GM21367 (cell line): Measurements from ENCODE around the gene BHMT.

ENCODE experiments used
- ATAC-seq: cut with Tn5 transposase; IDR thresholded peaks from one replicate; pipeline ENCODE4 v1.9.1; 2021; ENCODE audit not compliant: unreplicated experiment

BHMT gene, protein sequence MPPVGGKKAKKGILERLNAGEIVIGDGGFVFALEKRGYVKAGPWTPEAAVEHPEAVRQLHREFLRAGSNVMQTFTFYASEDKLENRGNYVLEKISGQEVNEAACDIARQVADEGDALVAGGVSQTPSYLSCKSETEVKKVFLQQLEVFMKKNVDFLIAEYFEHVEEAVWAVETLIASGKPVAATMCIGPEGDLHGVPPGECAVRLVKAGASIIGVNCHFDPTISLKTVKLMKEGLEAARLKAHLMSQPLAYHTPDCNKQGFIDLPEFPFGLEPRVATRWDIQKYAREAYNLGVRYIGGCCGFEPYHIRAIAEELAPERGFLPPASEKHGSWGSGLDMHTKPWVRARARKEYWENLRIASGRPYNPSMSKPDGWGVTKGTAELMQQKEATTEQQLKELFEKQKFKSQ

GRCh38 chr5:79111387-79111959 lies at the start of gene BHMT:
Gene BHMT (plus strand): TSS chr5:79111809. CDS start chr5:79111886, 77 bp downstream.
- ATAC-seq = no peak

DNA sequence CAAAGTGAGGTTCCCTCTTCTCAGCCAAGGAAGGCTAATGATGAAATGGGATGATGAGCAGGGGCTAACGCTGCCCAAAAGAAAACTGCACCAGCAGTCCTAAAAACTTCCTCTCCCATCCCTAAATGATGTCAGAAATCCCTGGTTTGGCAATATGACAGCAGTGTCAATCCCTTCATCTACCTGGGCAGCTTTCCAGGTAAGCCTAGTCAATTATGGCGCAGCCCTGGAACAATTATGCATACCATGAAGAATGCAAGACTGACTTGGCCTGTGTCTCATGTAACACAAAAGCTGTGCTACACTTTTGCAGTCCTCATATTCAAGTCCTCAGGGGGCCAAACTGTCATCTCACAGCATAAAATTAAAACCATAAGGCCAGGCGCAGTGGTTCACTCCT lies 49.2 kb upstream of the BHMT start:
- ATAC-seq = no peak

DNA sequence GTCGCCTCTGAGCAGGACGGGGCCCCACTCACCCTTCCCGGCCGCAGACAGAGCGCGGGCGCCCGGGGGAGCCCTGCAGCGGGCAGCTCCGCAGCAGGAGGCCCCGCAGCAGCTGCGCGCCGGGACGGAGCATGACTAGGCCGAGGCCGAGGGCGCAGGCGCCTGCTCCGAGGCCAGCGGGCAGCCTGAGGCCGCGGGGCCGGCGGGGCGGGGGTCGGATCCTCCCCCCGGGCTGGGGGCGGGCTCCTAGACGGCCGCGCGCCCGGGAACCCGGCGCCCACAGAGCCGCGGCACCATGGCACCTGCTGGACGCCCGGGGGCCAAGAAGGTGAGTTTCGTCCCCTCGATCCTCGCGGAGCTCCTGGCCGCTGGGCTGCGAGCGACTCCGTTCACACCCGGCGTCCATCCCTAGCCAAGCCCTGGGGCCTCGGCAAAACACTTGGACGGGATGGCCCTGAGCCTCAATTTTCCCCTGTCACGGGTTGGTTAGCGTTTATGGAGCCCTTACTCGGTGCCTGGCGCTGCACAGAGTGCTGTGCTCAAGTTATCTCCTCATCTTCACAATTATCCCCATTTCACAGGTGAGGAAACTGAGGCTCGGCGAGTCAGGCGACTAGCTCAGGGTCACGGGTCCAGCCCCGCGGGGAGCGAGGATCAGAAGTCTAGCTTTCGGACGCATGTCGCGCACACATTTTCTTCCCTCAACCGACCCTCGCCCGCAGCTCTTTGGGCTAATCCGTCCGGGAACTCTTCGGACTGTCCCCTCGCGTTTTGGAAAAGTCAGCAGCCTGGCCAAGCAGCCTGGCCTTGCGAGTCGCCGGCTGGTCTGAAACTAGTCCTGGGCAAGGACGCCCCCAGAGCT lies 41.9 kb upstream of the BHMT start, which contains the start of the genes BHMT2 and DMGDH:
TSS of gene BHMT2 (plus strand) at position 280 of the 862 bp plus-strand sequence. CDS start at position 296, 16 bp downstream.
TSS of gene DMGDH (minus strand) at position 187 of the 862 bp plus-strand sequence. CDS start at position 133, 54 bp downstream.
- no peak for ATAC-seq

DNA sequence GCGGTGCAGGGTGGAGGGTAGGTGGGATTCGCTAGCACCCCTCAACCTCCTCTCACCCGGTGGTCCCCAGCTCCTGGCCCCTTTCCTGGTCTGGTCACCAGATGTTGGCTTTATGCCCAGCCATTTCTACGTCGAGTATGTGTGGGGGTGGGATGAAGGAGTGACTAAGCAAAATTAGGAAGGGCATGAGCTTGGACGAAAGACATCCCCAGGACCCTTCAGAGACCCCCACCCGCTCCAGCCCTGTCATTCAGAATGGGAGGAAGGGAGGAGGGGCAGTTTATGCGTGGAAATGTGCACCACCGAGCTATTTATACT lies 41.3 kb upstream of the BHMT start:
- ATAC-seq = no peak

GRCh38 chr5:79074641-79075040 lies 37.0 kb upstream of the BHMT start:
- no peak for ATAC-seq

- no peak for ATAC-seq
Measured at GRCh38 chr5:79075646-79076426, 35.8 kb upstream of the BHMT start.

GRCh38 chr5:79076819-79077218 lies 34.8 kb upstream of the BHMT start:
- no peak for ATAC-seq

- ATAC-seq = no peak
Measured at GRCh38 chr5:79077680-79078365, 33.8 kb upstream of the BHMT start.

DNA sequence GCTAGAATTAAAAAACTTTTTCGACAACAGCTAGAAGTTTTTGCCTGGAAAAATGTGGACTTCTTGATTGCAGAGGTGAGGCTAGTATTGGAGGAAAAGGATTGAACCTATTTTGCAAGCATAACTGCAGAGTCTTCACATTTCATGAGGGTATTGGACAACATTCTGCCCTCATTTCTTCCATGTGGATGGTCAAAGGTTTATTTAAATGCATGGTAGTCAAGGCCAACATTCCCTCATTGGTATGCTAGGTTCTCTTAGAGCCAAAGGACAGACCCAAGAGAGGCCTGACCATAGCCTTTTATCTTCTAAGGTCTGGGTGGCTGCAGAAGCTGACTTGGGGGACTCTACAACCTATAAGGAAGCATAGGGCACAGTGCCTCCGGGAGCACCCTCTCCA lies 30.8 kb upstream of the BHMT start:
- ATAC-seq = no peak

- ATAC-seq = no peak
Measured at GRCh38 chr5:79081779-79082178, 29.8 kb upstream of the BHMT start.

GRCh38 chr5:79086116-79086515 lies 25.5 kb upstream of the BHMT start:
- ATAC-seq = no peak

GRCh38 chr5:79088507-79088906 lies 23.1 kb upstream of the BHMT start:
- ATAC-seq = no peak

GRCh38 chr5:79091064-79091463 lies 20.5 kb upstream of the BHMT start:
- ATAC-seq = no peak

DNA sequence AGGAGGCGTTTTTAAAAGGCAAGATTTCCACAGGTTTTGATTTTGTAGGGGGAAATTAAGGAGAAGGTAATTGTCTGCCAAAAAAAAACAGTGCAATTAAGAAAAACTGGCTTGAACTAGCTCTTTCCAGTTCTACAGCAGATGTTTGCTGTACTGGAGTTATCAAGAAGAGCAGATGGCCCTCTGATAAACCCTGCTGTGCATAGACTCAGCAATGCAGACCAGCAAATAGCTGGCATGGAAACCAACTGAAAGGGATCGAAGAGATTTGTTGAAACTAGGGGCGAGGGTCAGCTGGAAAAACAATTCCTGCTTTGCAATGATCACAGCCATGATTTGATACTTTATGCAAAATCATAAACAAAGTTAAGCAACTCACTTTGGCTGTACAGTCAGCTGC lies 17.8 kb upstream of the BHMT start:
- ATAC-seq = no peak

DNA sequence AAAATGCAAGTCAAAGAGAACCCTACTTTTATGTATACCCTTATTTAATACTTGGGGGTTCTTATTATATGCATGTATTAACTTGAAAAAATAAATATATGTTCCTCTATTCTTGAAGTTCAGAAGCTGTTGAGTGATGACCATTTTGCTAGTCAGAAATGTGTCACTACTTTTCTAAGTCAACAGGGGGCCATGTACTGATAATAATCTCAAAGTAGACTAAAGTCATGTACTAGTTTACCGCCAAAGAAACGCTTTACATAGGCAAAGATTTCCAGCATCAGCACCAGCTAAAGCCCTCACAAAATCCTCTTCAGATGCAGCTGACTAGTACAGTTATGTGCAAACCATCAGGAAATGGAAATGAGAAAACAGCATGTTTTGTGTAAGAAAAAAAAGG lies 5.7 kb upstream of the BHMT start:
- no peak for ATAC-seq

DNA sequence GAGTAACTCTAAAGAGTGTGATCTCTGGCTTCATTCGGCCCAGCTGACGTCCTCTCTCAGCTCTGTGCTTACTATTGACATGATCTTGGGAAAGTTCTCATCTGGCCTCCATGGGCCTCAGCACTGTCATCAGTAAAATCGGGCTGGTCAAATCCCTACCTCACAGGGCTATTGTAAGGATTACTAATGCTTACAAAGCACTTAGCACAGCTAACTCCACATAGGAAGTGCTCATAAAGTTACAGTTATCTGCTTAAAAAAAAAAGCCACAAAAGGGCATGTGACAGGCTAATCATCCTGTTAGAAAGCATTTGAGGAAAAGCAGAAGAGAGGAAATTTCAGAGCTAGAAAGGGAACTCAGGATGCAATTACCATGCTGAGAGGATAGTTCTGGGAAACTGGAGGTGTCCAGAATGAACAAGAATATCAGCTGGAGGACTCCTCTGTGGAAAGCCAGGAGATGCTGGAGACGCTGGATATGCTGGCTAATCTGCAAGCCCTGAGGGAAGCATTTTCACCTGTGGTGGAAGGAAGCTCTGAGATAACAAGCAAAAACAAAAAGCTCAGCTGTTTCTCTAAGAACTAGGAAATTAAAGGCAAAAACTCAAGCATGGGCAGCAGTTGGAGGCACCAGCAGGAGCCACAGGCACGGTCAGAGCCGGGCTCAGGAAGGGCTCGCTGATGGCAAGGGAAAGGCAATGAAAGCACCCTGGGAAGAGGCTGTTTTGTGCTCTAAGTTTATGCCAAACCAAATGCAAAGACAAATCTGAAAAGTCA lies 4.4 kb upstream of the BHMT start:
- ATAC-seq = no peak

DNA sequence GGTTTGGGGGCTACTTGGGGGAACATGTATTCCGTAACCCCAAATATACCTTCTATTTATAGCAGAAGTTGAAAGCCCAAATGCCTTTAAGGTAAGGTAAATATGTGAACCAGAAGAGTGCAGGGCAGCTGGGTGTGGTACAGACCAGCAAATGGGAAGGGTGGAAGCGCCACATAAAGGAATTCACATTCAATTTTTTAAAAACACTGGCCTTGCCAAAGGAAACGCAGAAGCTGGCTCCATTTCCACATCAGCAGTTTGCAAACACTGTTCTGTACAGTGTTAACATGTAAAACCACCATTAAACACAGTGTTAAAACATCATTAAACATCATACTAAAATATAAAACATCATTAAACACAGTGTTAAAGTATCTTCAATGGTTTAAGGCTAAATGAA lies 3.5 kb upstream of the BHMT start:
- ATAC-seq = no peak

DNA sequence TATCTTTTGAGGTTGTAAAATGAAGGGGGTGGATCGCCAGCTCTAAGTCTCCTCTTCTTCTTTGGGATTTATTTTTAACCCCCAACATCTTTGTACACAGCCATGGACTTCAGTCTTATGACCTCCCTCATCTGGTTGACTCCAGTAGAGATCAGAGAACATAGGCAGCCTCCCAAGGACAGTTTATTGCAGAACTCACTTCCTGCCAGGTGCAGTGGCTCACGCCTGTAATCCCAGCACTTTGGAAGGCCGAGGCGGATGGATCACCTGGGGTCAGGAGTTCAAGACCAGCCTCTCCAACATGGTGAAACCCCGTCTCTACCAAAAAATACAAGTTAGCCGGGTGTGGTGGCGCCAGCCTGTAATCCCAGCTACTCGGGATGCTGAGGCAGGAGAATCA lies 2.8 kb upstream of the BHMT start:
- ATAC-seq = no peak
